Smooth muscle cell (in vitro differentiated cells): ENCODE results near the gene CRTAP. TPM values are rescaled to one million over a fixed set of nuclear protein-coding genes. Genes with fewer than 3 reads are reported as not detected.

ENCODE experiments used
- DNase-seq: peaks from one replicate; lab custom pipeline; 2025; ENCODE audit not compliant: unreplicated experiment; lab: John Stamatoyannopoulos, UW
- H2AFZ ChIP-seq: fragments of 200-600 bp; sonication (generic); 2 replicates; pipeline ENCODE4 v1.6.0; 2016; ENCODE audit warnings: antibody characterized with exemption, low read depth, mild to moderate bottlenecking
- H3F3A ChIP-seq: fragments of 200-600 bp; sonication (generic); 2 replicates; pipeline ENCODE4 v1.6.0; 2017; ENCODE audit warnings: antibody characterized with exemption, low read depth
- H3K27ac ChIP-seq: fragments of 200-600 bp; sonication (generic); 2 replicates; pipeline ENCODE4 v1.5.1; 2016; ENCODE audit warnings: low read depth, mild to moderate bottlenecking
- H3K27me3 ChIP-seq: fragments of 200-600 bp; sonication (generic); 2 replicates; pipeline ENCODE4 v1.6.1; 2016; ENCODE audit warnings: low read depth, mild to moderate bottlenecking
- H3K36me3 ChIP-seq: fragments of 200-600 bp; sonication (generic); 2 replicates; pipeline ENCODE4 v1.5.1; 2016; ENCODE audit warnings: low read depth
- H3K4me1 ChIP-seq: fragments of 200-600 bp; sonication (generic); 2 replicates; pipeline ENCODE4 v1.5.1; 2016; ENCODE audit warnings: low read depth
- H3K4me2 ChIP-seq: fragments of 200-600 bp; sonication (generic); 2 replicates; pipeline ENCODE4 v1.6.0; 2016; ENCODE audit warnings: mild to moderate bottlenecking
- H3K4me3 ChIP-seq: fragments of 200-600 bp; sonication (generic); 2 replicates; pipeline ENCODE4 v1.5.1; 2016; ENCODE audit warnings: mild to moderate bottlenecking
- H3K79me2 ChIP-seq: fragments of 200-600 bp; sonication (generic); 2 replicates; pipeline ENCODE4 v1.6.0; 2016; ENCODE audit warnings: low read depth, mild to moderate bottlenecking
- H3K9ac ChIP-seq: fragments of 200-600 bp; sonication (generic); 2 replicates; pipeline ENCODE4 v1.6.0; 2016; ENCODE audit warnings: low read depth
- H3K9me3 ChIP-seq: fragments of 200-600 bp; sonication (generic); replicated peaks from 2 replicates; pipeline ENCODE4 v1.5.1; 2016; ENCODE audit warnings: low read depth
- H4K20me1 ChIP-seq: fragments of 200-600 bp; sonication (generic); 2 replicates; pipeline ENCODE4 v1.6.0; 2016; ENCODE audit warnings: low read depth
- CTCF ChIP-seq: fragments of 200-600 bp; sonication (generic); IDR thresholded peaks from 2 replicates; pipeline ENCODE4 v1.5.1; 2017; ENCODE audit warnings: borderline replicate concordance, mild to moderate bottlenecking, antibody characterized with exemption; ENCODE audit not compliant: insufficient read depth, poor library complexity, severe bottlenecking
- WGBS: methylation state at CpG from one replicate; pipeline ENCODE4 v1.1.7; 2016; ENCODE audit warnings: low lambda C conversion rate; 5-methylcytosine and 5-hydroxymethylcytosine counted together
- polyA plus RNA-seq: library from polyadenylated mRNA; unstranded; fragments of >200 nt; fragmentation: Nextera tagmentation; extraction: Ambion mirVana; gene quantifications from 2 replicates; pipeline ENCODE4 v1.2.1, GENCODE V29; 2016
- total RNA-seq: library from RNA; depleted of rRNA; stranded (reverse); fragments of >200 nt; gene quantifications from 2 replicates; pipeline ENCODE4 v1.2.3, GENCODE V29; 2014

CRTAP gene
- total and polyA plus RNA-seq, 2 experiments from 2014 or later: 195 to 206 TPM

- no peaks in the 10 kb centered on the region for H3F3A ChIP-seq
- no peak overlapping the region for H3K4me2 ChIP-seq
- TF ChIP-seq CTCF: no peak
- H4K20me1 ChIP-seq: no peaks in the 10 kb centered on the region
- H2AFZ ChIP-seq: no peak overlapping the region
- H3K9me3 ChIP-seq: no peaks in the 10 kb centered on the region
- no peaks in the 10 kb centered on the region for H3K36me3 ChIP-seq
- no peaks in the 10 kb centered on the region for H3K4me1 ChIP-seq
- no peak overlapping the region for H3K9ac ChIP-seq
- no peak overlapping the region for H3K27ac ChIP-seq
- WGBS: 93% methylated on average over 19 of the region's 19 CpGs
- H3K79me2 ChIP-seq: no peaks in the 10 kb centered on the region
- no peak overlapping the region for H3K4me3 ChIP-seq
- no peak for DNase-seq
- no peaks in the 10 kb centered on the region for H3K27me3 ChIP-seq
Measured at GRCh38 chr3:33152363-33153360, 38.8 kb downstream of the CRTAP start.

- no peak overlapping the region for H3K9ac ChIP-seq
Measured at GRCh38 chr3:33153782-33154181, 40.0 kb downstream of the CRTAP start.

GRCh38 chr3:33155301-33155700, 41.5 kb downstream of the CRTAP start:
- Histone ChIP-seq H3K27ac (no peak overlapping the region), H3K36me3 (no peaks in the 10 kb centered on the region), H3F3A (no peaks in the 10 kb centered on the region), H3K79me2 (no peaks in the 10 kb centered on the region), H2AFZ (no peak overlapping the region), H3K4me2 (no peak overlapping the region), H3K4me1 (no peaks in the 10 kb centered on the region), H3K4me3 (no peak overlapping the region), H3K9me3 (no peaks in the 10 kb centered on the region), H3K9ac (no peak overlapping the region), H4K20me1 (no peaks in the 10 kb centered on the region), H3K27me3 (no peaks in the 10 kb centered on the region)
- DNase-seq: no peak
- WGBS: 85% methylated on average over 3 of the region's 3 CpGs
- TF ChIP-seq CTCF: no peak

More at GRCh38 chr3:33153782-33154181, 40.0 kb downstream of the CRTAP start:
- Histone ChIP-seq H2AFZ (no peak overlapping the region), H3K36me3 (no peaks in the 10 kb centered on the region), H3K27me3 (no peaks in the 10 kb centered on the region), H3K27ac (no peak overlapping the region), H4K20me1 (no peaks in the 10 kb centered on the region), H3K4me3 (no peak overlapping the region), H3K9me3 (no peaks in the 10 kb centered on the region), H3K79me2 (no peaks in the 10 kb centered on the region), H3K4me1 (no peaks in the 10 kb centered on the region), H3F3A (no peaks in the 10 kb centered on the region), H3K4me2 (no peak overlapping the region)
- DNase-seq: no peak
- no peak for TF ChIP-seq CTCF
- WGBS: 91% methylated on average over 4 of the region's 4 CpGs
